GM12865 (cell line): ENCODE measurements around the gene BLOC1S3.

Source experiments
- DNase-seq: peaks from one replicate; pipeline ENCODE4 v3.0.0; 2010; ENCODE audit warnings: low read depth
- H3K4me3 ChIP-seq: 2 replicates; pipeline ENCODE4 v1.5.1; 2011; ENCODE audit warnings: mild to moderate bottlenecking, low read depth, low read length, control low read depth
- CTCF ChIP-seq: IDR thresholded peaks from 2 replicates; pipeline ENCODE4 v1.5.1; 2011; ENCODE audit warnings: low read length, control low read depth, low read depth, inconsistent platforms; ENCODE audit not compliant: insufficient read depth; ENCODE audit errors: missing control alignments

Gene BLOC1S3

GRCh38 chr19:45151821-45152503 lies 26.6 kb upstream of the BLOC1S3 start:
- no peak overlapping the region for H3K4me3 ChIP-seq

GRCh38 chr19:45152504-45153338 lies 25.9 kb upstream of the BLOC1S3 start:
- no peak for TF ChIP-seq CTCF
- DNase-seq, result peak; percentile 47
- no peak overlapping the region for H3K4me3 ChIP-seq

More at GRCh38 chr19:45151821-45152503, 26.6 kb upstream of the BLOC1S3 start:
- no peak for DNase-seq
- TF ChIP-seq CTCF, result no peak

GRCh38 chr19:45153339-45154063 lies 25.1 kb upstream of the BLOC1S3 start:
- H3K4me3 ChIP-seq, result no peak overlapping the region; the same call in 1 of the 2 replicates
- no peak for TF ChIP-seq CTCF
- peak; percentile 29 for DNase-seq

GRCh38 chr19:45154064-45154827 lies 24.3 kb upstream of the BLOC1S3 start:
- DNase-seq, result no peak
- no peak for TF ChIP-seq CTCF
- no peak overlapping the region for H3K4me3 ChIP-seq

GRCh38 chr19:45156011-45156630 lies 22.5 kb upstream of the BLOC1S3 start:
- no peak for DNase-seq
- no peak for TF ChIP-seq CTCF
- H3K4me3 ChIP-seq, result no peak overlapping the region

- H3K4me3 ChIP-seq, result no peak overlapping the region
- no peak for TF ChIP-seq CTCF
Measured at GRCh38 chr19:45156751-45157150, 21.8 kb upstream of the BLOC1S3 start.

More at GRCh38 chr19:45156751-45157150, 21.8 kb upstream of the BLOC1S3 start:
- no peak for DNase-seq
